ENCODE data around the gene COL4A3. TPM values are rescaled to one million over a fixed set of nuclear protein-coding genes. Genes with fewer than 3 reads are reported as not detected.

COL4A3 gene
- total RNA-seq, 6 experiments from 2014 or later = not detected

DNA sequence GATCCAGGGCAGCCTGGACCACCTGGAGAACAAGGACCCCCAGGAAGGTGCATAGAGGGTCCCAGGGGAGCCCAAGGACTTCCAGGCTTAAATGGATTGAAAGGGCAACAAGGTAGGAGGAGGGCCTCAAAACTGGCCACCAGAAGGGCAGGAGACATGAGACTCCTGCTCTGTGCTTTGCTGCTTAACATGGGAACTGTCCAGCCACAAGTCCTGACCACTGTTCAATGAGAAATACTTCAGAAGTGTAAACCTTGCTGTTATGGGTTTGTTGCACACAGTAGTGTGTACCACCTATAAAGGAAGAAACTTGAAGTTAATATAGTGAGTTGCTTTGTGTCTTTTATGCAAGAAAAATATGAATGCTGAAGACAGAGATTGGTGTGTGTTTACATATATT is 116.5 kb downstream of the COL4A3 start:
- H3K9me3 Mint-ChIP-seq = no peaks in the 10 kb centered on the region; the same call in 1 of the 2 replicates
- no peaks in the 10 kb centered on the region for H3K36me3 Mint-ChIP-seq (ENCODE audit: low read depth)
- H3K4me3 Mint-ChIP-seq = no peak overlapping the region
- H3K27ac Mint-ChIP-seq = no peak overlapping the region
- H3K27me3 Mint-ChIP-seq (ENCODE audit: insufficient read depth) = no peaks in the 10 kb centered on the region
- H3K4me1 Mint-ChIP-seq (ENCODE audit: low read depth) = no peaks in the 10 kb centered on the region
- TF ChIP-seq, protein P1, sequence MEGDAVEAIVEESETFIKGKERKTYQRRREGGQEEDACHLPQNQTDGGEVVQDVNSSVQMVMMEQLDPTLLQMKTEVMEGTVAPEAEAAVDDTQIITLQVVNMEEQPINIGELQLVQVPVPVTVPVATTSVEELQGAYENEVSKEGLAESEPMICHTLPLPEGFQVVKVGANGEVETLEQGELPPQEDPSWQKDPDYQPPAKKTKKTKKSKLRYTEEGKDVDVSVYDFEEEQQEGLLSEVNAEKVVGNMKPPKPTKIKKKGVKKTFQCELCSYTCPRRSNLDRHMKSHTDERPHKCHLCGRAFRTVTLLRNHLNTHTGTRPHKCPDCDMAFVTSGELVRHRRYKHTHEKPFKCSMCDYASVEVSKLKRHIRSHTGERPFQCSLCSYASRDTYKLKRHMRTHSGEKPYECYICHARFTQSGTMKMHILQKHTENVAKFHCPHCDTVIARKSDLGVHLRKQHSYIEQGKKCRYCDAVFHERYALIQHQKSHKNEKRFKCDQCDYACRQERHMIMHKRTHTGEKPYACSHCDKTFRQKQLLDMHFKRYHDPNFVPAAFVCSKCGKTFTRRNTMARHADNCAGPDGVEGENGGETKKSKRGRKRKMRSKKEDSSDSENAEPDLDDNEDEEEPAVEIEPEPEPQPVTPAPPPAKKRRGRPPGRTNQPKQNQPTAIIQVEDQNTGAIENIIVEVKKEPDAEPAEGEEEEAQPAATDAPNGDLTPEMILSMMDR (IDR thresholded peaks at IDR 0.05) = no peak
- no peak for DNase-seq

DNA sequence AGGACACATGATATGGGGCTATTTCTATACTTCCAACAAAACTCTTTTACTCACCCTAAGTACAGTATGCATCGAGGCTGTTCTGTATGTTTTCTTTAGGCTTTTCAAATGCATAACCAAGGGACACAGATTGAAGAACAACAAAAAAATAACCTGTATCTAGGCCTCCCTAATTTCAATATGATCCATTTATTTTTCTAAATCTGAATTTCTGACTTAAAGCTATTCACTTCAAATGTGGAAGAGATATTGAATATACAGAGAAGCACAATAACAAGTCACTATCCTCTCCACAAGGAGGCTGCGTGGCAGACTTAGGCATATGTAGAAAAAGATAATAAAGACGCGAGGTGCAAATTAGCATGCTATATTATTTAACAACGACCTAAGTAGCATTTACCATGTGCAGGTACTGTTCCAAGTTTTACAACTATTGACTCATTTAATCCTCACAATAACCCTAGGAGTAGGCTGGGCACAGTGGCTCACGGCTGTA is 121.4 kb downstream of the COL4A3 start:
- H3K4me3 Mint-ChIP-seq = no peak overlapping the region
- no peaks in the 10 kb centered on the region; the same call in 1 of the 2 replicates for H3K27me3 Mint-ChIP-seq (ENCODE audit: insufficient read depth)
- no peak for DNase-seq
- TF ChIP-seq, protein P1 (IDR thresholded peaks at IDR 0.05) = no peak
- no peaks in the 10 kb centered on the region for H3K36me3 Mint-ChIP-seq (ENCODE audit: low read depth)
- H3K9me3 Mint-ChIP-seq = no peaks in the 10 kb centered on the region; the same call in 1 of the 2 replicates
- H3K4me1 Mint-ChIP-seq (ENCODE audit: low read depth) = no peaks in the 10 kb centered on the region
- no peak overlapping the region for H3K27ac Mint-ChIP-seq

GRCh38 chr2:227287771-227288170 is 123.3 kb downstream of the COL4A3 start:
- DNase-seq = no peak
- H3K4me3 Mint-ChIP-seq = no peak overlapping the region
- no peak overlapping the region for H3K27ac Mint-ChIP-seq
- no peaks in the 10 kb centered on the region for H3K36me3 Mint-ChIP-seq (ENCODE audit: low read depth)
- H3K9me3 Mint-ChIP-seq = no peaks in the 10 kb centered on the region; the same call in 1 of the 2 replicates
- TF ChIP-seq, protein P1 (IDR thresholded peaks at IDR 0.05) = no peak
- H3K27me3 Mint-ChIP-seq (ENCODE audit: insufficient read depth) = no peaks in the 10 kb centered on the region; the same call in 1 of the 2 replicates
- no peaks in the 10 kb centered on the region for H3K4me1 Mint-ChIP-seq (ENCODE audit: low read depth)

- Mint-ChIP-seq H3K9me3 (no peaks in the 10 kb centered on the region), H3K4me1 (ENCODE audit: low read depth) (no peaks in the 10 kb centered on the region), H3K27ac (no peak overlapping the region), H3K36me3 (ENCODE audit: low read depth) (no peaks in the 10 kb centered on the region), H3K4me3 (no peak overlapping the region), H3K27me3 (ENCODE audit: insufficient read depth) (no peaks in the 10 kb centered on the region; the same call in none of the 2 replicates)
- DNase-seq = no peak
- TF ChIP-seq, protein P1 (IDR thresholded peaks at IDR 0.05) = no peak
Observed at GRCh38 chr2:227292314-227292713, 127.9 kb downstream of the COL4A3 start.

GRCh38 chr2:227293531-227293930 is 129.1 kb downstream of the COL4A3 start:
- H3K27ac Mint-ChIP-seq = no peak overlapping the region
- H3K4me3 Mint-ChIP-seq = no peak overlapping the region
- TF ChIP-seq, protein P1 (IDR thresholded peaks at IDR 0.05) = no peak
- H3K27me3 Mint-ChIP-seq (ENCODE audit: insufficient read depth) = no peaks in the 10 kb centered on the region; the same call in none of the 2 replicates
- H3K4me1 Mint-ChIP-seq (ENCODE audit: low read depth) = no peaks in the 10 kb centered on the region
- H3K36me3 Mint-ChIP-seq (ENCODE audit: low read depth) = no peaks in the 10 kb centered on the region
- no peak for DNase-seq
- H3K9me3 Mint-ChIP-seq = no peaks in the 10 kb centered on the region

Data from HFFc6 (cell line).